RPMI7951 (cell line): ENCODE results near the gene LRRC49. TPM values are rescaled to one million over a fixed set of nuclear protein-coding genes. Genes with fewer than 3 reads are reported as not detected.

ENCODE experiments used
- DNase-seq: peaks from one replicate; pipeline ENCODE4 v3.0.0-alpha.2; 2012; ENCODE audit warnings: low read depth
- total RNA-seq: library from RNA; depleted of rRNA; stranded (reverse); fragments of >200 nt; shearing (Covaris generic); gene quantifications from 2 replicates; pipeline ENCODE4 v1.2.3, GENCODE V29; 2014

The LRRC49 gene
- total RNA-seq, 1 experiment from 2014 or later, result 14.5 TPM

DNA sequence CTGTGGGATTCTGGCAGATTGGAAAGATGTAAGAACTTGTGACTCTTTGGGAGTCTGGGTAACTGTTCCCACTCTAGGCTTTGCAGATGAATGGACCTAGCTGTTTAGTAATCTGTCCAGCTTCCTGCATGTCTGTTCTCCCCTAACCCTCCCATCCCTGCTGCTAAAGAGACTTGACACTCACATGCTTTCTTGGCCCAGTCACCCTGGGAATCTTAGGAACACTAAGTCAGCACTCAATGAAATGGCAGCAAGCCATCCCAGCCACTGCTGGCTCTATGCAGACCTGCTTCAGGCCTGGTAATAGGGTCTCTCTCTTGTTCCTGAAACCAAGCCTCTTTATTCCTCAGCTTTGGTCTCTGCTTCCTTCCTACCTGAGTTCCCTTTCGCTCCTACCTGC is 158.9 kb downstream of the LRRC49 start:
- DNase-seq, result no peak

DNA sequence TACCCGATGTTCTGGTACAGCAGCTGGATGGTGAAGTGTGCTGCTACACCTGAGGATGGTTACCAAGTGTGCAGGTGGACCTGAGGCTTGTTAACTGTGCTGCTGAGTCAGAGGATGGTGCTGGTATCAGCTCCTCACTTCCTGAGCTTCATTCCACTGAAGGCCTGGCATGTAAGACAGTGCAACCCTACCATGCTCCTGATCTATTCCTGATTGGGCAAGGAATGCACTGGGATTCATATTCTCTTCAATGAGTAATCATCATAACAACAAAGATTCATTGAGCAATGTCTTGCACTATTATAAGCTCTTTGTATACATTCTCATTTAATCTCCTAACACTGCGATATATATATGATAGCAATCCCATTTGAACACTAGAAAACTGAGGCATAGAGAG is 159.7 kb downstream of the LRRC49 start:
- no peak for DNase-seq

- DNase-seq, result no peak
Observed at GRCh38 chr15:71054286-71054952, 161.8 kb downstream of the LRRC49 start.

DNA sequence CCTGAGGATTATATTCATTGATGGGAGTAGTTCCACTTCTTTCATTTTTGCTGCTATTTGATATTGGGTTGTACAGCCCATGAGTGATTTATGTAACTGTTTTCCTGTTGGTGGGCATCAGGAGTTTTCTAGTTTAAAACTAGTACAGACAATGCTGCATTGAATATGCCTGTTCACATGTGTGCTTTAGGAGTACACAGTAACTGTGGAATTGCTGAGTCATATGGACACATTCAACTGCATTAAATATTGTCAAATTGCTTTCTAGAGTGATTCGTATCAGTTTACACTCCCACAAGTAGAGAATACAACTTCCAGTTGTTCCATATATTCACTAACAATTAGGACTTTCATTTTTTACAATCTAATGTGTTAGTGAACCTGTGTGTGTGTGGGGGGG is 162.8 kb downstream of the LRRC49 start:
- peak; percentile 60 for DNase-seq

- DNase-seq, result no peak
Observed at GRCh38 chr15:71056111-71056510, 163.5 kb downstream of the LRRC49 start.

DNA sequence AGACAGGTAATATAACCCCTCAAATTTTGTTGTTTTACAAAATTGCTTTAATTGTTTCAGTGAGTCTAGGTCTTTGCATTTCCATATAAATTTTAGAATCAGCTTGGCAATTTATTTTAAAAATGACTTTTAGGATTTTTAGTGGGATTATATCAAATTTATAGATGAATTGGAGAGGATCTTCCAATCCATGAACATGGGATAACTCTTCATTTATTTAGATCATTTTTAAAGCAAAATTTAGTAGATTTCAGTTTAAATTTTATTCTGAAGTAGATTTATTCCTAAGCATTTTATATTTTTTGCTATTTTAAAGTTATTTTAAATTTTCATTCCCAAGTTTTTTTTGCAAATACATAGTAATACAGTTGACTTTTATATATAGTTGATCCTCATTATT is 164.5 kb downstream of the LRRC49 start:
- no peak for DNase-seq

GRCh38 chr15:71057581-71057980 is 165.0 kb downstream of the LRRC49 start:
- DNase-seq, result no peak

DNA sequence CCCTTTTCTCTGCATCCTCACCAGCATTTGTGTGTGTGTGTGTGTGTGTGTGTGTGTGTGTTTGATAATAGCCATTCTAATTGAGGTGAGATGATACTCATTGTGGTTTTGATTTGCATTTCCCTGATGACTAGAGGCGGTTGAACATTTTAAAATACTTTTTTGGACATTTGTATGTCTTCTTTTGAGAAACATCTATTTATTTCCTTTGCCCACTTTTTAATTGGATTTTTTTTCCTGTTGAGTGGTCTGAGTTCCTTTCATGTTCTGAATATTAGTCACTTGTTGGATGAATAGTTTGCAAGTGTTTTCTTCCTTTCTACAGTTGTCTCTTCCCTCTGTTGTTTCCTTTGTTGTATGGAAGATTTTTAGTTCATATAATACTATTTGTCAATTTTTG is 168.4 kb downstream of the LRRC49 start:
- peak; percentile 42 for DNase-seq

GRCh38 chr15:71066983-71067382 is 174.4 kb downstream of the LRRC49 start:
- peak; percentile 47 for DNase-seq

GRCh38 chr15:71069693-71070092 is 177.1 kb downstream of the LRRC49 start:
- no peak for DNase-seq

- no peak for DNase-seq
Observed at GRCh38 chr15:71071529-71071928, 178.9 kb downstream of the LRRC49 start.

DNA sequence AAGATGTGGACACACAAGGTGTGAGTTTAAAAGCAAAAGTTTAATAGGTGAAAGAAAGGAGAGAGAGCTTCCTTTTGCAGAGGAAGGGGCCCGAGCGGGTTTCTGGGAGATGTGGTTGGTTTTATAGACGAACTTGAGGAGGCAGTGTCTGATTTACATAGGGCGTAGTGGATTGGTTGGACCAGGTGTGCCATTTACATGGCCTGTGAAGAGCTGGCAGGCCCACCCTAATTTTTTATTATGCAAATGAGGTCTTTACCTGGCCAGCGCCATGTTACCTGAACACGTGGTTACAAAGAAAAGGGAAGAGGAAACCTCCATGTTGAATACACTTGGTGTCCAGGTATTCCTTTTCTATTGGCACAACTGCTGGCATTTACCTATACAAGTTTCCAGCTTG is 179.8 kb downstream of the LRRC49 start:
- no peak for DNase-seq

DNA sequence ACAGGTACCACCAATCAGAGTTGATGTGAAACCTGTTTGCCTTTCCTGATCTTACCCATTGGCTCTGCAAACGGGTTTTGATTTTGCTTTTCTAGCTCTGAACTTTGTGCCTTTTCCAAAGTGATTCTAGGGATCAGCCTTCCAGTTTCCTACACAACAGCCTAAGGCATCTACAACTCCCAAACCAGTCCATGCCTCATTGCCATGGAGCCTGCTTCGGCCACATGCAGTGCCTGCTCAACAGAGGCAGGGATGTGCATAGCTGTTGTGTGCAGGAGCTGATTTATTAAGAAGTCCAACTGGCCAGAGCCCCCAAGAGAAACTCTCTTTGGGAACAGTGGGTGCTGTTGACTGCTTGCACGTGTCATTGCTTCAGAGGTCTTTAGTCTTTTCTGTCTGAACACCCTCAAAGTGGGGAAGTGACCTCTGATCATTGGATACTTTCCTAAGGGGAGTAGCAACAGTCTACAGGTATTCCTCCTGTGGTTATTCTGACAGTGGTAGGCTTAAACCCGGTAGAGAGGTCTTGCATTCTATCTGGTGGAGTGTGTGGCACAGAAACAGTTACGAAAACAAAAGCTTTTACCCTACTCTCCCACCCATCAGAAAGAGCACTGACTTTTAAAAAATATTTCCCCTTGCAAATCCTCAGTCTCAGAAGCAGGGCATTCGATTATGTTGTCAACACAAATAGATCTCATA is 186.0 kb downstream of the LRRC49 start:
- DNase-seq, result peak; percentile 47

DNA sequence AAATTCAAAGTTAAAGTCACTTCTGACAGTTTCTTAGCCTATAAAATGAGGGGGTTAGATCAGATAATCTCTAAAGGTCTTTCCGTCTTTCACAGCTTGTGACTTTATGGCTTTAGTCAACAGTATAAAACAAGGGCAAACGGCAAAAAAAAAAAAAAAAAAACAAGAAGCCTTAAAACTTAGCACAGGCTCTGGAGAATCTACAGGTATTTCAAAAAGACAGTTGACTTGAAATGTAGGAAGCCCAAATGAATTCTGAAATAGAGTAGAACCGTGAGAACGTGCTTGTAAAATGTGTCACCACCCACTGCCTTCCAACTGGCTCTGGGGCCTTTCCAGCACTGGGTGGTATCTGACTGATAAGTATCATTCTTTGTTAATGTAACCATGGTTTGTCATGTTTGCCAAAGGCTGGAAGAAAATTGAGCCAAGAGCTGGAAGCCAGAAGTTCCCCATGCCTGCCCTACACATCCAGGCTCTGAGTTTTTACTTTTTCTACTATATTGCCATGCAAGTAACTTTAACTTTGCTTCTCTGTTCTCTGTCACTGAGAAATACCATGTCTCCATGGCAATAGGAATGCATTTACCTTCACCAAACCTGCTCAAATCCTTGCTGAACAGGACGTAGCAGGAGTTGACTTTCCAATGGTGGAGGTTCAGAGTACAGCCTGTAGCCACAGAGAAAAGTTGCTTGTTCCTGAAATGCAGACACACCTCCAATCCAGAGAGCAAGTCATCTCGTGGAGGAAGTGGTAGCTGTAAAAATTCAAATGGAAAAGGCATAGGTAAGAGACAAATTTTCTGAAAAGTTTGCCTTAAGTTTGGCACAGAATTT is 186.8 kb downstream of the LRRC49 start:
- DNase-seq, result peak; percentile 95

- DNase-seq, result peak; percentile 20
Observed at GRCh38 chr15:71080166-71080565, 187.5 kb downstream of the LRRC49 start.

GRCh38 chr15:71080705-71081104 is 188.1 kb downstream of the LRRC49 start:
- peak; percentile 67 for DNase-seq

GRCh38 chr15:71082803-71083202 is 190.2 kb downstream of the LRRC49 start:
- DNase-seq, result no peak

DNA sequence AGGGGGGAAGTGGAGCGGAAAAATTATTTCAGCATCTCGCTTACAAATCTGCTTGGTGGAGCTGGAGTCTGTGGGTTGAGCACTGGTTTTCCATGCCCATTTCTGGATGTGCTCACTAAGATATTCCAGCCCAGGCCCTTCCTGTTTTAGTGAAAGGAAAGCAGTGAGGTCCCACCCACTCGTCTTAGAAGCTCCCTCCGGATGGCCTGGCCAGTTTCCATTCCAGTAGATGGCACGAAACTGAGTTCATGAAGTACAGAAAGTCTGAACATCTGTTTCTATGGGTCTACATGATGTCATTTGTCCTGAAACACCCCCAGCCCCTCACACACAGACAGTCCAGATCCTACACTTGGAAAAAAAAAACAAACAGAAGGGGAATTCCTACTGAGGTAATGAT is 190.7 kb downstream of the LRRC49 start:
- DNase-seq, result peak; percentile 97

DNA sequence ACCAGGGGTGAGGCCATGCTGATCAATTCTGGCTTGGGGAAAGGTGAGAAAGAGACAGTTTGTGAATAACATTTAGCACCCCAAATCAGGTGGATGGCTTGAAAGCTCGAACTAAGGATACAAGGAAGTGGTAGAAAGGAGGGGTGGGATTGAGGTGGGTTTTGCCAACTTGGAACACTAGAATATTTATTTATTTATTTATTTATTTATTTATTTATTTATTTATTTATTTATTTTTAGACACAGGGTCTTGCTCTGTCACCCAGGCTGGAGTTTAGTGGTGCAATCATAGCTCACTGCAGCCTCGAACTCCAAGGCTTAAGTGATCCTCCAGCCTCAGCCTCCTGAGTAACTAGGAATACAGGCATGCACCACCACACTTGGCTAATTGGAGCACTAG is 191.6 kb downstream of the LRRC49 start:
- no peak for DNase-seq

DNA sequence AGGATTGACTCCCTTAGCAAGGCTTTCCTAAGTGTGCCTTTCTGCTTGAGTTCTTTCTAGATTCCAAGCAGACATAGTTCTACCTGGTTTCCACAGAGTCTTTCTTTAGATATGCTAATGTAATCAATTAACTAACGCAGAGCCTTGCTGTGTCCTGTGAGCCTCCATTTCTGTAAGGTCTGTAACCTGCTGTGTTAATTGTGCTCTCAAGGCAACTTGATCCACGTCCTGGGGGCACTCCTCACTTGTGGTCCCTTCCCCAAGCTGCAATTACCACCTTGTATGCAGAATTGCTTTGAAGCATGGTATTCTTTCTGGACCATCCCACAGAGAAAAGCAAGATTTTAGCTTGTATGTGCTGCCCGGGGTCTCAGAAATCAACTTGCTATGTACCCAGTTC is 193.2 kb downstream of the LRRC49 start:
- DNase-seq, result no peak

DNA sequence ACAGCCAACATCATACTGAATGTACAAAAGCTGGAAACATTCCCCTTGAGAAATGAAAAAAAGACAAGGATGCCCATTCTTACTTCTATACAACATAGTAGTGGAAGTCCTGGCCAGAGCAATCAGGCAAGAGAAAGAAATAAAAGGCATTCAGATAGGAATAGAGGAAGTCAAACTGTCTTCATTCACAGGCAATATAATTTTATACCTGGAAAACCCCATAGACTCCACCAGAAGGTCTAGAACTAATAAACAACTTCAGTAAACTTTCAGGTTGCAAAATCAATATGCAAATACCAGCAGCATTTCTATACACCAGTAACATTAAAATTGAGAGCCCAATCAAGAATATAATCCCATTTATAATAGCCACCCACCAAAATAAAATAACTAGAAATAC is 195.5 kb downstream of the LRRC49 start:
- no peak for DNase-seq

GRCh38 chr15:71088683-71089082 is 196.1 kb downstream of the LRRC49 start:
- no peak for DNase-seq

DNA sequence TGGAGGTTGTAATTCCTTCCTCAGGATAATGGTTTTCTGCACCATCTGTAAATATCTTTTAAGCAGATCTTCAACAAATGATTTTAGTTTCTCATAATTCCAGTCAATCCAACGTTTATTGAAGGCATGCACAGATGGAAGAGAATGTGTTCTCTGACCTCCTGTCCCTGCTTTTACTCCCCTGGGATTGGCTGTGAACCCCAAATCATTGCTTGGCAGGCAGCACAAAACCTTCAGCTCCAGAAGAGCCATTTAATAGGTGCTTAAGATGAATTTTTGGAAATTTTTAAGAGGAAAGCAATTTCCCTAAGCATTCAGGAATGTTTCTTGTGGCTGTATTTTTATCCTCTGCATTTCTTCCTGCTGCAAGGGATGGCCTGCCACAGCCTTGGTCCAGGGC is 197.2 kb downstream of the LRRC49 start:
- no peak for DNase-seq
